GM18868 (cell line): ENCODE measurements around the gene ADAD2.
"Not testable (repeated sequence)": the region's sequence is repeated elsewhere in the genome, so short reads cannot be mapped to it uniquely, and the experiment has no call there.

Experiments used
- ATAC-seq: cut with Tn5 transposase; IDR thresholded peaks from one replicate; pipeline ENCODE4 v1.9.1; 2021; ENCODE audit warnings: mild to moderate bottlenecking, moderate library complexity; ENCODE audit not compliant: unreplicated experiment

Gene ADAD2

GRCh38 chr16:84195201-84196093 lies 4.5 kb downstream of the ADAD2 start:
- no peak for ATAC-seq

- no peak for ATAC-seq
Observed at GRCh38 chr16:84196101-84196500, 5.1 kb downstream of the ADAD2 start.

- no peak for ATAC-seq
Observed at GRCh38 chr16:84196727-84197394, 5.9 kb downstream of the ADAD2 start.

- no peak for ATAC-seq
Observed at GRCh38 chr16:84197466-84198128, 6.6 kb downstream of the ADAD2 start.

- ATAC-seq, result no peak
Observed at GRCh38 chr16:84198401-84198800, 7.4 kb downstream of the ADAD2 start.

- ATAC-seq, result no peak
Observed at GRCh38 chr16:84199097-84199496, 8.1 kb downstream of the ADAD2 start.

GRCh38 chr16:84199861-84200260 lies 8.9 kb downstream of the ADAD2 start:
- ATAC-seq, result no peak

- ATAC-seq, result not testable (repeated sequence)
Observed at GRCh38 chr16:84204551-84204950, 13.6 kb downstream of the ADAD2 start.

GRCh38 chr16:84205123-84205522 lies 14.2 kb downstream of the ADAD2 start:
- not testable (repeated sequence) for ATAC-seq

- no peak for ATAC-seq
Observed at GRCh38 chr16:84205976-84206691, 15.2 kb downstream of the ADAD2 start.

GRCh38 chr16:84207251-84207650 lies 16.3 kb downstream of the ADAD2 start:
- ATAC-seq, result no peak

GRCh38 chr16:84207879-84208278 lies 16.9 kb downstream of the ADAD2 start:
- ATAC-seq, result no peak

GRCh38 chr16:84209989-84210388 lies 19.0 kb downstream of the ADAD2 start:
- no peak for ATAC-seq

- no peak for ATAC-seq
Observed at GRCh38 chr16:84212154-84212553, 21.2 kb downstream of the ADAD2 start.

- no peak for ATAC-seq
Observed at GRCh38 chr16:84212631-84213030, 21.7 kb downstream of the ADAD2 start.

GRCh38 chr16:84214451-84215066 lies 23.6 kb downstream of the ADAD2 start:
- ATAC-seq, result no peak

GRCh38 chr16:84215531-84215930 lies 24.6 kb downstream of the ADAD2 start:
- no peak for ATAC-seq

GRCh38 chr16:84216144-84216543 lies 25.2 kb downstream of the ADAD2 start:
- ATAC-seq, result not testable (repeated sequence)

GRCh38 chr16:84218176-84218823 lies 27.3 kb downstream of the ADAD2 start:
- no peak for ATAC-seq

- no peak for ATAC-seq
Observed at GRCh38 chr16:84218956-84219355, 28.0 kb downstream of the ADAD2 start.
